ENCODE data around the gene PTPRR. TPM values are rescaled to one million over a fixed set of nuclear protein-coding genes. Genes with fewer than 3 reads are reported as not detected.

The PTPRR gene
- total and polyA plus RNA-seq, 4 donors, result 0.02 to 0.08 TPM; not detected in 2

DNA sequence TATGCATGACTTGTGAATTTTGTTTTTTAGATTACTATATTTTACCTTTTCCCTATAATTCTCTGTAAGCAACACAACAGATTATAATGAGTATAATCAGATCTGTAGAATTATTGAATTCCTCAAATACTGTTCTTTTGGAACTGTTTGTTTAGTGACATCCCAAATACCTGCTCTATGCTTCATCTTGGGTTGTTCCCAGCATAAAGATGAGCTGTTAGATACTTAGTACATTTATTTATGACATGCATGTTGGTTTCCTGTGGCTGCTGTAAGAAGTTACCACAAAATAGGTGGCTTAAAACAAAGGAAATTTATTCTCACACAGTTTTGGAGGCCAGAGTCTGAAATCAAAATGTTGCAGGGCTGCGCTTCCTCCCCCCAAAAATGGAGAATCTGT, 78.4 kb downstream of the PTPRR start:
- TF ChIP-seq RAD21 (IDR thresholded peaks at IDR 0.05) (no peak), FOXA2 (IDR thresholded peaks at IDR 0.05) (no peak), YY1 (IDR thresholded peaks at IDR 0.05) (no peak), JUND (IDR thresholded peaks at IDR 0.05) (no peak), NR2F2 (IDR thresholded peaks at IDR 0.05) (no peak), TAF1 (conservative IDR thresholded peaks at IDR 0.05) (no peak), HNF4G (IDR thresholded peaks at IDR 0.05) (no peak), FOXA1 (IDR thresholded peaks at IDR 0.05) (no peak), RXRA (IDR thresholded peaks at IDR 0.05) (no peak)
- TF ChIP-seq, protein P1, sequence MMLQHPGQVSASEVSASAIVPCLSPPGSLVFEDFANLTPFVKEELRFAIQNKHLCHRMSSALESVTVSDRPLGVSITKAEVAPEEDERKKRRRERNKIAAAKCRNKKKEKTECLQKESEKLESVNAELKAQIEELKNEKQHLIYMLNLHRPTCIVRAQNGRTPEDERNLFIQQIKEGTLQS (IDR thresholded peaks at IDR 0.05), result no peak
- TF ChIP-seq, protein P2, sequence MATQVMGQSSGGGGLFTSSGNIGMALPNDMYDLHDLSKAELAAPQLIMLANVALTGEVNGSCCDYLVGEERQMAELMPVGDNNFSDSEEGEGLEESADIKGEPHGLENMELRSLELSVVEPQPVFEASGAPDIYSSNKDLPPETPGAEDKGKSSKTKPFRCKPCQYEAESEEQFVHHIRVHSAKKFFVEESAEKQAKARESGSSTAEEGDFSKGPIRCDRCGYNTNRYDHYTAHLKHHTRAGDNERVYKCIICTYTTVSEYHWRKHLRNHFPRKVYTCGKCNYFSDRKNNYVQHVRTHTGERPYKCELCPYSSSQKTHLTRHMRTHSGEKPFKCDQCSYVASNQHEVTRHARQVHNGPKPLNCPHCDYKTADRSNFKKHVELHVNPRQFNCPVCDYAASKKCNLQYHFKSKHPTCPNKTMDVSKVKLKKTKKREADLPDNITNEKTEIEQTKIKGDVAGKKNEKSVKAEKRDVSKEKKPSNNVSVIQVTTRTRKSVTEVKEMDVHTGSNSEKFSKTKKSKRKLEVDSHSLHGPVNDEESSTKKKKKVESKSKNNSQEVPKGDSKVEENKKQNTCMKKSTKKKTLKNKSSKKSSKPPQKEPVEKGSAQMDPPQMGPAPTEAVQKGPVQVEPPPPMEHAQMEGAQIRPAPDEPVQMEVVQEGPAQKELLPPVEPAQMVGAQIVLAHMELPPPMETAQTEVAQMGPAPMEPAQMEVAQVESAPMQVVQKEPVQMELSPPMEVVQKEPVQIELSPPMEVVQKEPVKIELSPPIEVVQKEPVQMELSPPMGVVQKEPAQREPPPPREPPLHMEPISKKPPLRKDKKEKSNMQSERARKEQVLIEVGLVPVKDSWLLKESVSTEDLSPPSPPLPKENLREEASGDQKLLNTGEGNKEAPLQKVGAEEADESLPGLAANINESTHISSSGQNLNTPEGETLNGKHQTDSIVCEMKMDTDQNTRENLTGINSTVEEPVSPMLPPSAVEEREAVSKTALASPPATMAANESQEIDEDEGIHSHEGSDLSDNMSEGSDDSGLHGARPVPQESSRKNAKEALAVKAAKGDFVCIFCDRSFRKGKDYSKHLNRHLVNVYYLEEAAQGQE (IDR thresholded peaks at IDR 0.05), result no peak
- TF ChIP-seq, protein P3, sequence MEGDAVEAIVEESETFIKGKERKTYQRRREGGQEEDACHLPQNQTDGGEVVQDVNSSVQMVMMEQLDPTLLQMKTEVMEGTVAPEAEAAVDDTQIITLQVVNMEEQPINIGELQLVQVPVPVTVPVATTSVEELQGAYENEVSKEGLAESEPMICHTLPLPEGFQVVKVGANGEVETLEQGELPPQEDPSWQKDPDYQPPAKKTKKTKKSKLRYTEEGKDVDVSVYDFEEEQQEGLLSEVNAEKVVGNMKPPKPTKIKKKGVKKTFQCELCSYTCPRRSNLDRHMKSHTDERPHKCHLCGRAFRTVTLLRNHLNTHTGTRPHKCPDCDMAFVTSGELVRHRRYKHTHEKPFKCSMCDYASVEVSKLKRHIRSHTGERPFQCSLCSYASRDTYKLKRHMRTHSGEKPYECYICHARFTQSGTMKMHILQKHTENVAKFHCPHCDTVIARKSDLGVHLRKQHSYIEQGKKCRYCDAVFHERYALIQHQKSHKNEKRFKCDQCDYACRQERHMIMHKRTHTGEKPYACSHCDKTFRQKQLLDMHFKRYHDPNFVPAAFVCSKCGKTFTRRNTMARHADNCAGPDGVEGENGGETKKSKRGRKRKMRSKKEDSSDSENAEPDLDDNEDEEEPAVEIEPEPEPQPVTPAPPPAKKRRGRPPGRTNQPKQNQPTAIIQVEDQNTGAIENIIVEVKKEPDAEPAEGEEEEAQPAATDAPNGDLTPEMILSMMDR (IDR thresholded peaks at IDR 0.05; ENCODE audit: low read depth, low read length, missing input control), result no peak
- DNase-seq (ENCODE audit: low spot score), result no peak
- H3K27me3 ChIP-seq (ENCODE audit: control insufficient read depth in 4 of 4, insufficient read depth in 4 of 4, low read length in 3 of 4), result no peaks in the 10 kb centered on the region
- H3K36me3 ChIP-seq (ENCODE audit: control insufficient read depth in 4 of 4, insufficient read depth in 3 of 4, low read depth in 1 of 4, low read length in 3 of 4), result no peaks in the 10 kb centered on the region
- no peaks in the 10 kb centered on the region for H3K9me3 ChIP-seq (ENCODE audit: control insufficient read depth in 4 of 4, low read length in 3 of 4)
- H3K4me3 ChIP-seq (ENCODE audit: low read depth in 1 of 3, low read length in 3 of 3), result no peak overlapping the region
- H3K27ac ChIP-seq (ENCODE audit: low read depth in 1 of 2, low read length in 2 of 2), result no peak overlapping the region
- WGBS, result 93% methylated on average over 1 of the region's 1 CpG
- H3K4me1 ChIP-seq (ENCODE audit: control insufficient read depth in 4 of 4, insufficient read depth in 4 of 4, low read length in 3 of 4), result no peaks in the 10 kb centered on the region
- H3K9ac ChIP-seq (ENCODE audit: low read depth in 1 of 2, low read length in 2 of 2), result no peak overlapping the region

DNA sequence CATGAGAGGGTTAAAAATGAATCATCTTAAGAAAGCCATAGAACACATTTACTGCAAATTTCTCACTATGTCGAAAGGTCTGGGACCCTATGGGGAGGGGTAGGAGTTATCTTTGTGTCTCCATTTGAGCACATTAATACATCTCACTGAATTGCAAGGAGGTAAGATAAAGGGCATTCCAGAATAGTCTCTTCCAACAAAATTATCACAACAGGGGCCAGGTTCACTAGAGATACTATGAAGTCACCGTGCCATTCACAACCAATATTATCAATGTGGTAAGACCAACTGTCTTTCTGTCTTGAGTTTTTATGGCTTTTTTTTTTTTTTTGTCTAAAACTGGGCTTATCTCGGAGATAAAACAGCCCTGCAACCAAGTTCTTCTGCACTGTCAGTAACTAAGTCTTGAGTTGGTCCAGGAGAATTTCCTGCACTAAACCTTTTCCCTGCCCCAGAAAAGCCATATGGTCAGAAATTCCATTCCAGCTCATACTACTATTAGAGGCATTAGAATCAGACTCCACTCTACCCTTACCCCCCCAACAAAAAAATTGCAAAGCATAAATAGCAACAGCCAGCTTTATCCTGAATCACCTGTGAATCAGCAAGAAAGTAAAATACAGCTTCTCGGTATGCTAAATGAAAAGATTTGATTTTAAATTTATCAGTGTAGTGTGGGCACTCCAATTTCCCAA, 79.7 kb downstream of the PTPRR start:
- Histone ChIP-seq H3K4me1 (ENCODE audit: control insufficient read depth in 4 of 4, insufficient read depth in 4 of 4, low read length in 3 of 4) (no peaks in the 10 kb centered on the region), H3K27me3 (ENCODE audit: control insufficient read depth in 4 of 4, insufficient read depth in 4 of 4, low read length in 3 of 4) (no peaks in the 10 kb centered on the region), H3K9me3 (ENCODE audit: control insufficient read depth in 4 of 4, low read length in 3 of 4) (no peaks in the 10 kb centered on the region), H3K27ac (ENCODE audit: low read depth in 1 of 2, low read length in 2 of 2) (no peak overlapping the region), H3K36me3 (ENCODE audit: control insufficient read depth in 4 of 4, insufficient read depth in 3 of 4, low read depth in 1 of 4, low read length in 3 of 4) (no peaks in the 10 kb centered on the region), H3K9ac (ENCODE audit: low read depth in 1 of 2, low read length in 2 of 2) (no peak overlapping the region), H3K4me3 (ENCODE audit: low read depth in 1 of 3, low read length in 3 of 3) (no peak overlapping the region)
- DNase-seq (ENCODE audit: low spot score), result no peak
- WGBS, result 69% methylated on average over 4 of the region's 4 CpGs
- TF ChIP-seq SP1 (IDR thresholded peaks at IDR 0.05), result no peak
- TF ChIP-seq HNF4G (IDR thresholded peaks at IDR 0.05), result no peak
- TF ChIP-seq, protein P3 (IDR thresholded peaks at IDR 0.05; ENCODE audit: low read depth, low read length, missing input control), result no peak
- no peak for TF ChIP-seq FOXA2 (IDR thresholded peaks at IDR 0.05)
- TF ChIP-seq NR2F2 (IDR thresholded peaks at IDR 0.05), result no peak
- TF ChIP-seq RXRA (IDR thresholded peaks at IDR 0.05), result no peak
- TF ChIP-seq EGR1 (IDR thresholded peaks at IDR 0.05; ENCODE audit: low read depth in 2 of 2), result no peak

All from liver (tissue), 9 donors.